Adrenal gland (tissue), 5 donors: ENCODE results near the gene EPB41L2.

Experiments
- CTCF ChIP-seq, 6 experiments: fragments of 450-650 bp in 4 of 6; fragments of 200-600 bp in 2 of 6; sonication (generic) in 1 of 6; IDR thresholded peaks; 1 replicate in 5 of 6; 2 replicates in 1 of 6; pipeline versions ENCODE4 v1.5.1 to v1.8.0; 2016 to 2021; ENCODE audit warnings: antibody characterized with exemption in 6 of 6, mild to moderate bottlenecking in 2 of 6, moderate library complexity in 1 of 6
- POLR2A ChIP-seq, 2 donors: fragments of 450-650 bp; IDR thresholded peaks; one replicate each; pipeline ENCODE4 v1.6.1; 2017; ENCODE audit warnings: antibody characterized with exemption in 2 of 2, mild to moderate bottlenecking in 2 of 2, moderate library complexity in 1 of 2
- donor health status: DM: no; HTN: no; CAD: no.

GRCh38 chr6:130982941-130983456 lies 80.0 kb downstream of the EPB41L2 start:
- TF ChIP-seq POLR2A (IDR thresholded peaks at IDR 0.05) = no peak
- TF ChIP-seq CTCF (IDR thresholded peaks at IDR 0.05) = no peak
